Measurements from ENCODE around the gene DLG2. TPM values are rescaled to one million over a fixed set of nuclear protein-coding genes. Genes with fewer than 3 reads are reported as not detected.

Gene DLG2
- total RNA-seq, 2 experiments from 2014 or later, result 2.0 to 2.1 TPM

GRCh38 chr11:85663080-85663752 lies 36.1 kb upstream of the DLG2 start:
- no peak for TF ChIP-seq CTCF (IDR thresholded peaks at IDR 0.05)
- no peaks in the 10 kb centered on the region for H3K27me3 Mint-ChIP-seq
- POLR2A ChIA-PET, result interaction anchor here (0.6 to 9.3 kb wide), 10 partner anchors 12 to 404 kb away, joined by 3 to 136 read pairs (median 9); partner anchors contain the start of genes DLG2, SYTL2, TMEM126A and TMEM126B
- peaks cover 14% of the 10 kb centered on the region for H3K4me1 ChIP-seq (ENCODE audit: insufficient read depth, low read length)
- H3K9me3 ChIP-seq (ENCODE audit: control insufficient read depth in 1 of 2, insufficient read depth in 1 of 2, low read length in 2 of 2), result no peaks in the 10 kb centered on the region
- peaks cover 31% of the 10 kb centered on the region for H3K36me3 ChIP-seq (ENCODE audit: insufficient read depth, low read length)
- peak overlapping the region; percentile 94 for H3K4me3 ChIP-seq (ENCODE audit: low read length)
- peak overlapping the region; percentile 97 to 99 for H3K27ac ChIP-seq (ENCODE audit: low read depth in 1 of 2, low read length in 2 of 2)
- peaks cover 64% of the 10 kb centered on the region for H3K36me3 Mint-ChIP-seq (ENCODE audit: low read depth)
- peak in 4 of 14 experiments; percentile 12 to 58 (median 56) for DNase-seq
- peak overlapping the region; percentile 100 for H3K4me3 Mint-ChIP-seq
- H3K4me1 Mint-ChIP-seq (ENCODE audit: low read depth), result peaks cover 74% of the 10 kb centered on the region
- intact Hi-C loops (cut with DNase I, micrococcal nuclease), result loop anchor here (2.0 to 10.0 kb wide), 6 partner anchors 14 to 642 kb away; partner anchors contain the start of genes PICALM (in 2 of the 2), EED (in 1 of the 2) and HIKESHI (in 1 of the 2)
- CTCF ChIA-PET, result interaction anchor here (1.8 to 2.9 kb wide), 3 partner anchors 13 to 191 kb away, joined by 4 to 13 read pairs (median 9); partner anchors contain the start of genes CCDC83 and TMEM126A
- no peaks in the 10 kb centered on the region for H3K27me3 ChIP-seq (ENCODE audit: control insufficient read depth in 1 of 2, insufficient read depth in 2 of 2, low read length in 2 of 2)
- peak overlapping the region; percentile 100 for H3K27ac Mint-ChIP-seq
- H3K9me3 Mint-ChIP-seq, result no peaks in the 10 kb centered on the region
- no peak for ATAC-seq (ENCODE audit: poor library complexity)

GRCh38 chr11:85661972-85662664 lies 35.0 kb upstream of the DLG2 start:
- ATAC-seq (ENCODE audit: poor library complexity), result no peak
- intact Hi-C loops (cut with DNase I, micrococcal nuclease), result loop anchor here (2.0 to 10.0 kb wide), 6 partner anchors 13 to 643 kb away; partner anchors contain the start of genes PICALM (in 2 of the 2), EED (in 1 of the 2) and HIKESHI (in 1 of the 2)
- Mint-ChIP-seq H3K27me3 (no peaks in the 10 kb centered on the region), H3K9me3 (no peaks in the 10 kb centered on the region), H3K4me3 (peak overlapping the region; percentile 100), H3K36me3 (ENCODE audit: low read depth) (peaks cover 75% of the 10 kb centered on the region), H3K27ac (peak overlapping the region; percentile 100), H3K4me1 (ENCODE audit: low read depth) (peaks cover 80% of the 10 kb centered on the region)
- H3K4me1 ChIP-seq (ENCODE audit: insufficient read depth, low read length), result peaks cover 14% of the 10 kb centered on the region
- ChIA-PET POLR2A (interaction anchor here (9.3 kb wide), 1 partner anchor 11 kb away, joined by 136 read pairs; the partner anchor contains the start of gene TMEM126A), CTCF (no interaction called here)
- H3K4me3 ChIP-seq (ENCODE audit: low read length), result peak overlapping the region; percentile 94
- H3K36me3 ChIP-seq (ENCODE audit: insufficient read depth, low read length), result peaks cover 40% of the 10 kb centered on the region
- no peak for TF ChIP-seq CTCF (IDR thresholded peaks at IDR 0.05)
- no peaks in the 10 kb centered on the region for H3K27me3 ChIP-seq (ENCODE audit: control insufficient read depth in 1 of 2, insufficient read depth in 2 of 2, low read length in 2 of 2)
- no peak overlapping the region for H3K27ac ChIP-seq (ENCODE audit: low read depth in 1 of 2, low read length in 2 of 2)
- no peaks in the 10 kb centered on the region for H3K9me3 ChIP-seq (ENCODE audit: control insufficient read depth in 1 of 2, insufficient read depth in 1 of 2, low read length in 2 of 2)
- DNase-seq, result no peak

- CTCF ChIA-PET, result interaction anchor here (1.5 kb wide), 1 partner anchor 30 kb away, joined by 3 read pairs; the partner anchor contains the start of gene TMEM126B
- H3K27me3 Mint-ChIP-seq, result no peaks in the 10 kb centered on the region
- Histone ChIP-seq H3K27ac (ENCODE audit: low read depth in 1 of 2, low read length in 2 of 2) (no peak overlapping the region), H3K27me3 (ENCODE audit: control insufficient read depth in 1 of 2, insufficient read depth in 2 of 2, low read length in 2 of 2) (no peaks in the 10 kb centered on the region), H3K9me3 (ENCODE audit: control insufficient read depth in 1 of 2, insufficient read depth in 1 of 2, low read length in 2 of 2) (no peaks in the 10 kb centered on the region), H3K4me1 (ENCODE audit: insufficient read depth, low read length) (peaks cover 5% of the 10 kb centered on the region), H3K36me3 (ENCODE audit: insufficient read depth, low read length) (peaks cover 68% of the 10 kb centered on the region), H3K4me3 (ENCODE audit: low read length) (no peak overlapping the region)
- no peak for TF ChIP-seq CTCF (IDR thresholded peaks at IDR 0.05)
- peaks cover 86% of the 10 kb centered on the region for H3K36me3 Mint-ChIP-seq (ENCODE audit: low read depth)
- no peak overlapping the region for H3K27ac Mint-ChIP-seq
- intact Hi-C loops (cut with DNase I, micrococcal nuclease), result no loop called here
- ATAC-seq (ENCODE audit: poor library complexity) (no peak), DNase-seq (no peak)
- no peaks in the 10 kb centered on the region for H3K9me3 Mint-ChIP-seq
- POLR2A ChIA-PET, result interaction anchor here (9.3 kb wide), 1 partner anchor 7 kb away, joined by 136 read pairs; the partner anchor contains the start of gene TMEM126A
- no peak overlapping the region for H3K4me3 Mint-ChIP-seq
- peaks cover 78% of the 10 kb centered on the region for H3K4me1 Mint-ChIP-seq (ENCODE audit: low read depth)
Observed at GRCh38 chr11:85658180-85658579, 31.0 kb upstream of the DLG2 start.
